Measurements from ENCODE around the gene ASB8.
"Not testable (repeated sequence)": the region's sequence is repeated elsewhere in the genome, so short reads cannot be mapped to it uniquely, and the experiment has no call there.

ASB8 gene

GRCh38 chr12:48155786-48156185 lies 1.5 kb downstream of the ASB8 start:
- H3K9ac ChIP-seq (ENCODE audit: low read length); H4K8ac ChIP-seq (ENCODE audit: low read length); H3K79me1 ChIP-seq (replicated peaks; ENCODE audit: low read length, poor library complexity, severe bottlenecking); H2AFZ ChIP-seq (ENCODE audit: low read depth, low read length); H2BK15ac ChIP-seq (ENCODE audit: low read depth, poor library complexity, severe bottlenecking); H3K27me3 ChIP-seq (ENCODE audit: control insufficient read depth in 1 of 2, insufficient read depth in 1 of 2, low read length in 2 of 2); H2BK120ac ChIP-seq (ENCODE audit: low read depth, low read length); H3K23ac ChIP-seq (ENCODE audit: low read length in 2 of 2); H3K18ac ChIP-seq (ENCODE audit: low read depth in 1 of 2, low read length in 2 of 2); H2BK5ac ChIP-seq (ENCODE audit: low read depth, low read length, poor library complexity, severe bottlenecking); H2BK12ac ChIP-seq (ENCODE audit: low read length in 2 of 2); H3K4me1 ChIP-seq (ENCODE audit: control insufficient read depth, insufficient read depth, low read depth, low read length); H3K14ac ChIP-seq (ENCODE audit: low read length in 2 of 2); H3K27ac ChIP-seq (ENCODE audit: low read length, poor library complexity, severe bottlenecking); H3K4ac ChIP-seq (ENCODE audit: low read depth in 1 of 2, low read length in 2 of 2); H4K91ac ChIP-seq (ENCODE audit: low read length); H3K4me3 ChIP-seq (ENCODE audit: insufficient read depth in 1 of 2, low read depth in 1 of 2, low read length in 2 of 2); H3K9me3 ChIP-seq (ENCODE audit: control insufficient read depth, low read length); H2AK5ac ChIP-seq (ENCODE audit: low read length, severe bottlenecking); DNase-seq; H3K4me2 ChIP-seq (ENCODE audit: low read length, poor library complexity, severe bottlenecking): not testable (repeated sequence)
- 100% methylated on average over 3 of the region's 5 CpGs for WGBS
- peaks cover 10 to 29% of the 10 kb centered on the region in 2 experiments for H3K36me3 ChIP-seq (ENCODE audit: control insufficient read depth in 1 of 2, insufficient read depth in 2 of 2, low read depth in 1 of 2, low read length in 2 of 2)

- Histone ChIP-seq H3K79me1 (replicated peaks; ENCODE audit: low read length, poor library complexity, severe bottlenecking) (peaks cover 12% of the 10 kb centered on the region), H3K27ac (ENCODE audit: low read length, poor library complexity, severe bottlenecking) (no peak overlapping the region), H3K4ac (ENCODE audit: low read depth in 1 of 2, low read length in 2 of 2) (no peak overlapping the region), H2AK5ac (ENCODE audit: low read length, severe bottlenecking) (peak overlapping the region; percentile 59), H3K4me1 (ENCODE audit: control insufficient read depth, insufficient read depth, low read depth, low read length) (peaks cover 1% of the 10 kb centered on the region), H4K8ac (ENCODE audit: low read length) (no peak overlapping the region), H3K27me3 (ENCODE audit: control insufficient read depth in 1 of 2, insufficient read depth in 1 of 2, low read length in 2 of 2) (no peaks in the 10 kb centered on the region), H2BK120ac (ENCODE audit: low read depth, low read length) (no peak overlapping the region), H3K4me3 (ENCODE audit: insufficient read depth in 1 of 2, low read depth in 1 of 2, low read length in 2 of 2) (no peak overlapping the region), H3K23ac (ENCODE audit: low read length in 2 of 2) (no peak overlapping the region), H3K14ac (ENCODE audit: low read length in 2 of 2) (no peak overlapping the region), H3K36me3 (ENCODE audit: control insufficient read depth in 1 of 2, insufficient read depth in 2 of 2, low read depth in 1 of 2, low read length in 2 of 2) (peaks cover 20 to 70% of the 10 kb centered on the region in 2 experiments), H2BK12ac (ENCODE audit: low read length in 2 of 2) (no peak overlapping the region), H3K4me2 (ENCODE audit: low read length, poor library complexity, severe bottlenecking) (no peak overlapping the region), H3K18ac (ENCODE audit: low read depth in 1 of 2, low read length in 2 of 2) (no peak overlapping the region), H2AFZ (ENCODE audit: low read depth, low read length) (no peak overlapping the region), H3K9me3 (ENCODE audit: control insufficient read depth, low read length) (no peaks in the 10 kb centered on the region), H3K9ac (ENCODE audit: low read length) (no peak overlapping the region), H2BK5ac (ENCODE audit: low read depth, low read length, poor library complexity, severe bottlenecking) (no peak overlapping the region), H4K91ac (ENCODE audit: low read length) (no peak overlapping the region), H2BK15ac (ENCODE audit: low read depth, poor library complexity, severe bottlenecking) (no peak overlapping the region)
- 94% methylated on average over 2 of the region's 2 CpGs for WGBS
- DNase-seq, result no peak
Observed at GRCh38 chr12:48151103-48151771, 6.1 kb downstream of the ASB8 start.

- no peak overlapping the region for H3K27ac ChIP-seq (ENCODE audit: low read length, poor library complexity, severe bottlenecking)
- H4K8ac ChIP-seq (ENCODE audit: low read length), result no peak overlapping the region
- no peaks in the 10 kb centered on the region for H3K27me3 ChIP-seq (ENCODE audit: control insufficient read depth in 1 of 2, insufficient read depth in 1 of 2, low read length in 2 of 2)
- no peak overlapping the region for H2BK120ac ChIP-seq (ENCODE audit: low read depth, low read length)
- 77% methylated on average over 1 of the region's 1 CpG for WGBS
- H2AK5ac ChIP-seq (ENCODE audit: low read length, severe bottlenecking), result no peak overlapping the region
- H2BK12ac ChIP-seq (ENCODE audit: low read length in 2 of 2), result no peak overlapping the region
- no peak overlapping the region for H2BK15ac ChIP-seq (ENCODE audit: low read depth, poor library complexity, severe bottlenecking)
- H3K18ac ChIP-seq (ENCODE audit: low read depth in 1 of 2, low read length in 2 of 2), result no peak overlapping the region
- no peak overlapping the region for H2BK5ac ChIP-seq (ENCODE audit: low read depth, low read length, poor library complexity, severe bottlenecking)
- H3K4me3 ChIP-seq (ENCODE audit: insufficient read depth in 1 of 2, low read depth in 1 of 2, low read length in 2 of 2), result no peak overlapping the region
- H3K9me3 ChIP-seq (ENCODE audit: control insufficient read depth, low read length), result no peaks in the 10 kb centered on the region
- H2AFZ ChIP-seq (ENCODE audit: low read depth, low read length), result no peak overlapping the region
- H3K36me3 ChIP-seq (ENCODE audit: control insufficient read depth in 1 of 2, insufficient read depth in 2 of 2, low read depth in 1 of 2, low read length in 2 of 2), result peaks cover 47 to 94% of the 10 kb centered on the region in 2 experiments
- H3K4ac ChIP-seq (ENCODE audit: low read depth in 1 of 2, low read length in 2 of 2), result no peak overlapping the region
- H3K14ac ChIP-seq (ENCODE audit: low read length in 2 of 2), result no peak overlapping the region
- peaks cover 7% of the 10 kb centered on the region for H3K79me1 ChIP-seq (replicated peaks; ENCODE audit: low read length, poor library complexity, severe bottlenecking)
- no peak for DNase-seq
- no peak overlapping the region for H3K4me2 ChIP-seq (ENCODE audit: low read length, poor library complexity, severe bottlenecking)
- no peak overlapping the region for H4K91ac ChIP-seq (ENCODE audit: low read length)
- no peak overlapping the region for H3K23ac ChIP-seq (ENCODE audit: low read length in 2 of 2)
- no peaks in the 10 kb centered on the region for H3K4me1 ChIP-seq (ENCODE audit: control insufficient read depth, insufficient read depth, low read depth, low read length)
- H3K9ac ChIP-seq (ENCODE audit: low read length), result no peak overlapping the region
Observed at GRCh38 chr12:48145981-48146380, 11.3 kb downstream of the ASB8 start.

- Histone ChIP-seq H3K4me3 (ENCODE audit: insufficient read depth in 1 of 2, low read depth in 1 of 2, low read length in 2 of 2) (no peak overlapping the region), H2AFZ (ENCODE audit: low read depth, low read length) (no peak overlapping the region), H2BK12ac (ENCODE audit: low read length in 2 of 2) (no peak overlapping the region), H3K18ac (ENCODE audit: low read depth in 1 of 2, low read length in 2 of 2) (no peak overlapping the region), H3K4me1 (ENCODE audit: control insufficient read depth, insufficient read depth, low read depth, low read length) (no peaks in the 10 kb centered on the region), H2BK5ac (ENCODE audit: low read depth, low read length, poor library complexity, severe bottlenecking) (no peak overlapping the region), H3K36me3 (ENCODE audit: control insufficient read depth in 1 of 2, insufficient read depth in 2 of 2, low read depth in 1 of 2, low read length in 2 of 2) (peaks cover 55 to 94% of the 10 kb centered on the region in 2 experiments), H3K27ac (ENCODE audit: low read length, poor library complexity, severe bottlenecking) (no peak overlapping the region), H2BK15ac (ENCODE audit: low read depth, poor library complexity, severe bottlenecking) (no peak overlapping the region), H4K91ac (ENCODE audit: low read length) (no peak overlapping the region), H2BK120ac (ENCODE audit: low read depth, low read length) (no peak overlapping the region), H3K4me2 (ENCODE audit: low read length, poor library complexity, severe bottlenecking) (no peak overlapping the region), H2AK5ac (ENCODE audit: low read length, severe bottlenecking) (no peak overlapping the region), H3K27me3 (ENCODE audit: control insufficient read depth in 1 of 2, insufficient read depth in 1 of 2, low read length in 2 of 2) (no peaks in the 10 kb centered on the region), H3K23ac (ENCODE audit: low read length in 2 of 2) (no peak overlapping the region), H3K4ac (ENCODE audit: low read depth in 1 of 2, low read length in 2 of 2) (no peak overlapping the region), H3K9ac (ENCODE audit: low read length) (no peak overlapping the region), H3K9me3 (ENCODE audit: control insufficient read depth, low read length) (no peaks in the 10 kb centered on the region), H4K8ac (ENCODE audit: low read length) (no peak overlapping the region), H3K14ac (ENCODE audit: low read length in 2 of 2) (no peak overlapping the region), H3K79me1 (replicated peaks; ENCODE audit: low read length, poor library complexity, severe bottlenecking) (peaks cover 4% of the 10 kb centered on the region)
- WGBS, result 100% methylated on average over 2 of the region's 2 CpGs
- no peak for DNase-seq
Observed at GRCh38 chr12:48143898-48144297, 13.4 kb downstream of the ASB8 start.
